COLO829 (cell line): ENCODE measurements around the gene LINGO4.

Source experiments
- DNase-seq: peaks from one replicate; pipeline ENCODE4 v3.0.0; 2012; ENCODE audit warnings: low spot score

Gene LINGO4, protein sequence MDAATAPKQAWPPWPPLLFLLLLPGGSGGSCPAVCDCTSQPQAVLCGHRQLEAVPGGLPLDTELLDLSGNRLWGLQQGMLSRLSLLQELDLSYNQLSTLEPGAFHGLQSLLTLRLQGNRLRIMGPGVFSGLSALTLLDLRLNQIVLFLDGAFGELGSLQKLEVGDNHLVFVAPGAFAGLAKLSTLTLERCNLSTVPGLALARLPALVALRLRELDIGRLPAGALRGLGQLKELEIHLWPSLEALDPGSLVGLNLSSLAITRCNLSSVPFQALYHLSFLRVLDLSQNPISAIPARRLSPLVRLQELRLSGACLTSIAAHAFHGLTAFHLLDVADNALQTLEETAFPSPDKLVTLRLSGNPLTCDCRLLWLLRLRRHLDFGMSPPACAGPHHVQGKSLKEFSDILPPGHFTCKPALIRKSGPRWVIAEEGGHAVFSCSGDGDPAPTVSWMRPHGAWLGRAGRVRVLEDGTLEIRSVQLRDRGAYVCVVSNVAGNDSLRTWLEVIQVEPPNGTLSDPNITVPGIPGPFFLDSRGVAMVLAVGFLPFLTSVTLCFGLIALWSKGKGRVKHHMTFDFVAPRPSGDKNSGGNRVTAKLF

DNA sequence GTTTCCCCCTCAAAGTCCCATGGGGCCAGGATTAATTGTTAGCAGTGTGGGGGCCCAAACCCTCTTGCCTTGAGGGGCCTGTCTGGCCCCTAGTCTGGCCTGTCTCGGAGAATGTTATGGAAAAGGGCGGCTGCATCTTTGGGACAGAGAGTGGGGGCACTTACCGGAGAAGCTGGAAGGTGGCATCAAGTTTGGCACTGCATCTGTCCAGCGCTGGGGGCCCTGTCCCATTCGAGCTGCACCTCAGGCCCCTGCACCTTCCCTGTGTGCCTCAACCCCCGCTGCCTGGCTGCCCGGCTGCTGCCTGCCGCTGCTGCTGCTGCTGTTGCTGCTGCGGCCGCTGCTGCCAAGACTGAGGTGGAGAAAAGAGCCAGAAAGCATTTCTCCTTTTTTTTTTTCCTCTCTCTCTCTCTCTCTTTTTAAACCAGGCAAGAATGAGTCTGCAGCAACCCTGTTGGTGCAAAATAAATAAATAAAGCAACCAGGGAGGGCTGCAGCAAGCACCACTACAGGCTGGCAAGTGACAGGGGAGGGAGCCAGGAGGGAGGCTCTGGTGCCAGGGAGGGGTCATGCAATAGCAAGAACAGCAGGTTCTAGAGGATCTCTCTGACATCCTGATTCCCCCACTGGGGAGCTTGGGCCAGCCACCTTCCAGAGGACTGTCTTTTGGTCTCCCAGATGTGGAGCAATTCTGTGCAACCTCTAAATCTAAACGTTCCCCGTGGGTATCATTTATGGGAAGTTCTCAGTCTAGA is at the start of gene LINGO4:
LINGO4 (minus strand) TSS at position 354 of the 755 bp plus-strand sequence. CDS start 2,715 bp downstream, outside the sequence.
- no peak for DNase-seq

GRCh38 chr1:151854658-151855057 is 49.4 kb upstream of the LINGO4 start:
- DNase-seq, result no peak

DNA sequence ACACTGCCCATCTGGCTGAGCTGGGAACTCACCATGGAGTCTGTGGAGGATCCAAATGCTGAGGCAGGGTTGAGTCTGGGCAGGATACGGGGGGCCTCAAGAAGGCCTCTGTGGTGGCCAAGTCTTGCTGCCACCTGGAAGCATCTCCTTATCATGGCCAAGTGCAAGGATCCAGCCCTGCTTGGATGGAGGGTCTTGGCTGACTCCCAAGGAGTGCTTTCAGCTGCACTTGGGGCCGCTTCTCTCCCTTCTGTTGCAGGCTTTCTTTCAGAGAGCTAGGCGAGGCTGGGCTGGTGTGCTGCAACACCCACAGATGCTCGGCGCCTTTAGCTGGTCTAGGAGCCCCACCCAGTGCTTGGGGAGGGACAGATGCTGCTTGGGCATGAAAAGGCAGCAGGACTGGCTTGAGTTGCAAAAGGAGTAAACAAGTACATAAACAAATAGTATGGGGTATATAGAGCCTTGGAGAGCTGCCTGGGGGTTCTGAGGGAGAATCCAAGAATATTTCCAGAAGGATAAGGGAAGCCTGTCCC is 48.3 kb upstream of the LINGO4 start, which contains the start of gene THEM5:
THEM5 (minus strand) TSS at position 302 of the 533 bp plus-strand sequence; CDS start at position 155, 147 bp downstream.
- no peak for DNase-seq

DNA sequence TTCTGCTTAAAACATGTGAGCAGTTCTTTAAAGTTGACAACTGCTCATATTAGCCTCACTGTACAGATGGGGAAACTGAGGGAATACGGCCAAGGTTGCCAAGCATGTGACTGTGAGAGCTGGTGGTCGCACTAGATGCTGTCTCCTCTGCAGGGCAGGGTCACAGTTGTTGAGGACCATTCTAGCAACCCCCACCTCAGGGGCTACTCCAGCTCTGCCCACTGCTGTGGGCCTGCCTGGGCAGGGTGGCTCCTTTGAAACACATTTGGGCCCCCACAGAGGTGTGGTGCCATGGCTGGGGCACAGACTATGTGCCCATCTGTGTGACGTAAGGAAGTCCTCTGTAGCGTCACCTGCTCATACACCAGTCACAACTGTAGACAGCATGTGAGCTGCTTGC is 47.5 kb upstream of the LINGO4 start:
- DNase-seq, result no peak

GRCh38 chr1:151851886-151852285 is 46.7 kb upstream of the LINGO4 start:
- DNase-seq, result no peak

- no peak for DNase-seq
These were observed 44.7 kb upstream of the LINGO4 start for GRCh38 chr1:151849871-151850270.

DNA sequence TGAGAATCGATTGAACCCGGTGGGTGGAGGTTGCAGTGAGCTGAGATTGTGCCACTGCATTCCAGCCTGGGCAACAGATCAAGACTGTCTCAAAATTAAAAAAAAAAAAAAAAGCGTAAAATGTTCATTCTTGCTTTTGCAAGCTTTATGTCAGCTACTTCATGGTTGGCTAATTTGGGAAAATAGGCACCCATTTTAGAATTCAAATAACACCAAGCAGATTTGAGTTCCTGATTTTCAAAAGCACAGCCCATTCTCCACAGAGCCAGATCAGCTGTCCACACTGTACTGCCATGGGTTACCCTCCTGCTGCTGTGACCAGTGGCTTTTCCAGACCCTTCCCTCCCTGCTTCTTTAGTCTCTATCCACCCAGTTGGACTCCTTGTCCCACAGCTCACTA is 43.9 kb upstream of the LINGO4 start:
- DNase-seq, result no peak

DNA sequence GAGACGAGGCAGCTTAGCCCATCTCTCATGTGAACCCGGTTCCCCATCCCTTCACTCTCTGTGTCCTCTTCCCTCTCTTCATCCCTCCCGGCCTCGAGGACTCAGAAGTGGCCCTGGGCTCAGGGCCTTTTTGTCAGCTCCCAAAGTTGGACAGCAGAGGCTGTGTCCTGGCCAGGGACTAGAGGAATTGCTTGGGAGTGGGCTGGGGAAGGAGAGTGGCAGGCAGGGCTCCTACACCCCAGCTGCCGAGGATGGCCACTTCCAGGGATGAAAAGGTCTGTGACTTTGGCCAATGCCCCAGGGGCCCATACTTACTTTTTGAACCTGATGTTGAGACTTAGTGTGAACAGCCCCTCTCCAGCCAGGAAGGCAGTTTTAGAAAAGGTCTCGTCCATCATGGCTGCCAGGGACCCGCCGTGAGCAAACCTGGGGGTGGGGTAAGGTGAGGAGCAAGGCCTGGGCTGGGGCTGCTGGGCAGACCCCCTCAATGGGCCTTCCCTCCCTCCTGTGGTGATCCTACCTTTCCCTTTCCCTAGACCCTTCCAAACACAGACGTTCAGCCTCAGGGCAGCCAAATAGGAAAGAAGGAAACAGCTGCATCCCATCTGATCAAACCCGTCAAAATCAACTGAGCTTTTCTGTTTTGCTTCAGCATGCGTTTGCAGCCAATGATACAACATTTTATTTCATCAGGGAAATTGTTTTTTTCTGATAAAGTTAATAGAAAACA is 42.8 kb upstream of the LINGO4 start:
- no peak for DNase-seq

- DNase-seq, result no peak
These were observed 41.5 kb upstream of the LINGO4 start for GRCh38 chr1:151846686-151847237.

- peak; percentile 78 for DNase-seq
These were observed 40.9 kb upstream of the LINGO4 start for GRCh38 chr1:151846062-151846568.

- DNase-seq, result no peak
These were observed 38.2 kb upstream of the LINGO4 start for GRCh38 chr1:151843398-151843797.

DNA sequence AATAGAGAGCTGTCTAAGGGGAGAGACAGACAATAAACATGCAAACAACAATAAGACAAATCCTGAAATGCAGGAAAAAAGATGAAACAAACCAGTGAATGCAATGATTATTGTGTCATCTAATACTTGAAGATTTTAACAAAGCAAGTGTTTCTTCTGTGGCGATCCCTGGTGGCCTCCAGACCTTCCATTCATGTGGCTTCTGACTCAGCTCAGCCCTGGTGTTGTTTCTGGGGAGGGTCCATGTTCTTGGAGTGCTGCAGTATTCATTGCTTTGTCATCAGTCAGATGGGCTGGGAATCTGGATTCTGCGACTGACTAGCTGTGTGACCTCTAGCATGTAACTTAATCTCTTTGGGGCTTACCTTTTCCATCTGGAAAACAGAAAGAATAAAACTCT is 35.9 kb upstream of the LINGO4 start:
- peak; percentile 96 for DNase-seq

DNA sequence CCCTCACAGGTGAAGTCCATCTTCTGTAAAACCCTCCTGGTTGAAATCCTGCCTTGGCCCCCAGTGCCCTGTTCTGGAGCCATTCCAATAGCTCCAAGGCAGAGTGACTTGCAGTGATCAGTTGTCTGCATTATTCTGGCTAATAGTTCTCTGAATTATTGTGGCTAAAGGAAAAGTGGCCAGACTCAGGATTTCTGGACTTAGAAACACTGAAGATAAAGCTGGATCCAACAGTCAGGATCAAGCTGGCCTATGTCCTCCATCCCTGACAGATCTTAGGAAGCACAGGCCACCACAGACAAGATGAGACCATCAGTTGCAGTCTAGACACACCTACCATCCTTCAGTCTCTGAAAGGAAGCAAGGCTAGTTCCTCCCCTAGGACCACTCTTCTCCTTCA is 35.2 kb upstream of the LINGO4 start:
- DNase-seq, result no peak

DNA sequence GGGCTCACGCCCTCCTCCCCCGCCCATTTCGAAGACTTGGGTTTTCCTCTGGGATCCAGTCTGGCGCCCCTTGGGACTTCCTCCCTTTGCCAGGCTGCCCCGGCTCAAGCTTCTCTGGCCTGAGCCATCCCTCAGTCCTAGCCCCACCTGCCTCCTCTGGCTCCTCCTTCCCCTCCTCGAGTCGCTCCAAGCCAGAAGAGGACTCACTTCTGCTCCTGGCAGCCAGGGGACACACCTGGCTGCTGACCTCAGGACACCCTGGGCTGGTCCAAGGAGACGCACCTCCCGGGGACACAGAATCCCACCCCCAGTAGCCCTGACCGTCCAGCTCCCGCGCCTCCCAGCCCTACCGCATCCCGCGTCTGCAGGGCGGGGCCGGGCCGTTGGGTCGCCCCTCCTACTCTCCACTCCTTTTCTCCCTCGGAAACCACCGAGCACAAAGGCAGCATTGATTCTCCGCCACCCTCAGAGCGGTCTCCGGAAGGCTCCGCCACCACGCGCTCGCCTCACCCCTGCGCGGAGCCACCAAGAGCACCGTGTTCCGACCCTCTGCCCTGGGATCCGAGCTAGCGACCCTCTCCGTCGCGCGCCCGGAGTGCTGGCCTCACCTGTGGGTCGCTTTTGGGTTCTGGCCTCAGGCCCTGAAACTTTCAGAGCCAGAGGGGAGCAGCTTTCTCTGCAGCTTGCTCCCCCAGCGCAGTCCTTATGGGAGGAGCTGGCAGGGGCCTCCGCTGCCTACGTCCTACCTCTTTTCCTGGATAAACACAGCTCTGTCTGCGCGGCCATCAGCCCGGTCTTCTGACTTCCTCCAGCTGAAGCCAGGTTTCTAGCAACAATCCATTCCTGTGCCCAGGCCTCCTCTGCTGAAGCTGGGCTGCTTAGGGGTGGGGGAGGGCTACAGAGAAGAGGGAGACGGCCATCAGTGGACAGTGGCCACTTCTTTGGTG is 34.5 kb upstream of the LINGO4 start, which contains the start of gene C2CD4D:
C2CD4D (minus strand) TSS at position 364 of the 947 bp plus-strand sequence. CDS start 831 bp downstream, outside the sequence.
- DNase-seq, result peak; percentile 98

DNA sequence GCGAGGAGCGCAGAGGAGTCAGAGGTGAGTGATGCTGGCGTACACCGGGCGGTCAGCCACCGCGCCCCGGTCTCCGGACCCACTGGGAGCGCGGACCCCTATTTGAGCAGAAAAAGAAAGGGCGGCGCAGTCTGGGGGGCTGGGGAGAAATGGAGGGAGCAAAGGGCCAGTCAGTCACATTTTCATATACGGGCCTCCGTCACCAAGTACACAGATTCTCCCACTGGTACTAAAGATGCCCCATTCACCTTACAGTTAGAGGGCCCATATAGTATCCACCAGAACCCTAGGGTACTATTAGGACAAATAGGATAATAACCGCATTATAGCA is 33.8 kb upstream of the LINGO4 start:
- no peak for DNase-seq

GRCh38 chr1:151838222-151839081 is 33.2 kb upstream of the LINGO4 start:
- no peak for DNase-seq

DNA sequence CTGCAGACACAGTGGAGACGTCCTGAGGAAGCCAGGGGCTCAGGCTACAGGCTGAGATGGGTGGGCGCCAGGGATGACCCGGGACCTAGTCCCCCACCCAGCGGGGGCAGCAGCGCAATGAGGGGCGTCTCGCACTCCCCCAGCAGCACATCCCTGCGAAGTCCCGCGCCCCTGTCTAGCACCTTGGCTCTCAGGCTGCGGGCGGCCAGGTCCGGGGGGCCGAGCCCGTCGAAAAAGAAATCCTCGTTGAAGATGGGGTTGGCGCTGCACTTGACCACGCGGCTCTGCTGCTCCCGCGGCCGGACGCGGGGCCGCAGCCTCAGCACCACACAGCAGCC is 32.6 kb upstream of the LINGO4 start:
- no peak for DNase-seq

GRCh38 chr1:151837197-151837596 is 32.0 kb upstream of the LINGO4 start:
- no peak for DNase-seq

GRCh38 chr1:151835596-151835995 is 30.4 kb upstream of the LINGO4 start:
- DNase-seq, result no peak
